GM18519 (cell line): Measurements from ENCODE around the gene KLF2.

Source experiments
- ATAC-seq: cut with Tn5 transposase; IDR thresholded peaks from one replicate; pipeline ENCODE4 v1.9.1; 2021; ENCODE audit warnings: mild to moderate bottlenecking, moderate library complexity; ENCODE audit not compliant: unreplicated experiment, low FRiP score

Gene KLF2

DNA sequence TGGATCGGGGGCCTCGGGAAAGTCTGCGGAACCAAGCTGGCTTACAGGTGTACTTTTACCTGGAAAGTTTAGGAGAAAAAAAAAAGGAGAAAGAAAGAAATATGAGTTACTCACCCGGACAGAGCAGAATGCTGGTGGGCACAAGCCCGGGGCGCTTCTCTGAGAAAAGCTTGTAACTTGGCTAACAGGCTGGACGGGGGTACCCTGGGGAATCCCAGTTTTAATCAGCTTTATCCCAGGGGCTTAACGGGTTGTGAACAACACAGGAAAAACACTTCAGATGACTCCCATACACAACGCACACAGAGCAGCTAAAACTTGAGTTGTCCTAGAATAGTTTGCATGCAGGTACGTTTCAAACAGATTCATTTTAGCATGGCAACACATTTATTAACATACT, 37.3 kb downstream of the KLF2 start:
- no peak for ATAC-seq

- no peak for ATAC-seq
Measured at GRCh38 chr19:16363133-16363851, 38.7 kb downstream of the KLF2 start.

DNA sequence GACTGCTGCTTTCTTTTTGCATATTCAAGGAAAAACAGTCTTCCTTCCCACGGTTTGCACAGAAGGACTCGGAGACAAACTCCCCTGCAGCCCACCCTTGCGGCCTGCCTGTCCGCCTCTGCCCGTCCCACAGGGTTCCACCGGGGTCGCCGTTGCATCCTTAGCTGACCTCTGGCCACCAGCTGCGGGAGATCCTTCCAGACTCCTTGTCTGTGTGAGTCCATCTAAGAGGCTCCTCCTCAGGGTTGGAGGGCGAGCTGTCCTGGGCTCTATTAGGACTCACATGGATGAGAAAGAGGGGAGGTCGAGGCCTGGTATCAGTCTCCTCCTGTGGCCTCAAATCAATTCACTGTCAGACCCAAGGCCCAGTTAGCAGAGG, 39.2 kb downstream of the KLF2 start:
- ATAC-seq = no peak

GRCh38 chr19:16364231-16364865, 39.7 kb downstream of the KLF2 start:
- no peak for ATAC-seq

DNA sequence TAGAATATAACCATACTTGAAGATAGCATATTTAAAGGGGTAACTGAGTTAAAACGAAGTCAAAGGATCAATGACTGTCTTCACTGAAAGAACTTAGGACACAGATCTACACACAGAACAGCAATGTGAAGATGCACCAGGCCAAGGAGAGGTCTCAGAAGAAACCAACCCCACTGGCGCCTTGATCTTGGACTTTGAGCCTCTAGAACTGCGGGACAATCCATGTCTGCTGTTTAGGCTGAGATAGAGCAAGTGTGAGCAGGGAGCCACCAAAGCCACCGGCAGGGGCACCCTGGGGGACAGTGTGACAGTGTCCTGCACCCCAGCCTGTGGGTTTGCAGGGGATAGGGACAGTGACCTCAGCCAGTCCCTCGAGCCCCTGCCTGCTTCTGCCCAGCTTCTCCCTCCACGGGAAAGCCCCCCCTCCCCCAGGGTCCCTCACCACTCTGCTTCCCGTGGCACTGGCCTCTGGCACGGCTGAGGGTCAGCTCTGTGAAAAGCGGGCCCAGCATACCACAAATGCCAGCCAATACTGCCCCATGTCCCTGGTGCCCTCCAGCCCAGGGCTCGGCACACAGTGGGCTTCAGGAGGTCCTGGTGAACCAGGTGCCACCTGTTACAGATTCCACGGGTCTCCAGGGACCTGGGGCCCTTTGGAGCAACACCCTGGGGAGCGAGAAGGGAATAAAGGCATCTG, 40.8 kb downstream of the KLF2 start:
- ATAC-seq = no peak

- ATAC-seq = no peak
Measured at GRCh38 chr19:16366056-16366432, 41.4 kb downstream of the KLF2 start.

DNA sequence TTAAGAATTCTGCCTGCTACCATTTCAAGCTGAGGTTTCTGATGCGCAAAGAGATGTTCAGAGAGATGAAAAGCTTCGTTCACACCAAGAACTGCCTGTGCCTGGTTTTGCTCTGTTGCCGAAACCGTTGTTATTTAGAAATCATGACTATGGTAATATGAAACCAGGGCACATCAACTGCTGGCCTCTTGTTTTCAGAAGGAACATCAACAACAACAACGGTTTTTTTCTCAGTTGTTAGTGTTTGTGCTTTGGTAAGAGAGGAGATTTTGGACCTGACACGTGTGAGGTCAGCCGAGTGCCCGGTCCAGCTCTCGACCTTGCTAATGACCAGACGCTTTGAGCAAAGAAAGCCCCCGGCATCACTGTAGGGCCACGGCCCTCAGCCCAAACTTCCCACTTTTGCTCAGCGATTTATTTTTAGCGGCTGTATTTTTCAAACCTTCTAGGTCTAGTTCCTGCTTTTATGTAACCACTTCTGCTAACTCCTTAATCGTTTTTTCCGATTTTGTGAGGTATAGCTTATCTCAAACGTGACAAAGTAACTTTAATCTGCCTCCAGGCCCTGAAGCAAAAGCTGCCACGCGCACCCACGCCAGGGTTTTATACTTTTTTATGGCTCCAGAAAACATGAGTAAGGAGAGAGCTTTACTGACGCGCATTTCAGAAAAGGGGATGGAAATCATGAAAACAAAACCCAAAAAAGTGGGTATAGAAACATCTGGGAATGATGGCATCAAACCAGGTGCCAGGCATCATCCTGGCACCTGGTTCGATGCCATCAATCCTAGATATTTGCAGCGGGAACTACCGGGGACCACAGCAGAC, 42.0 kb downstream of the KLF2 start:
- no peak for ATAC-seq

- no peak for ATAC-seq
Measured at GRCh38 chr19:16367261-16367683, 42.6 kb downstream of the KLF2 start.

DNA sequence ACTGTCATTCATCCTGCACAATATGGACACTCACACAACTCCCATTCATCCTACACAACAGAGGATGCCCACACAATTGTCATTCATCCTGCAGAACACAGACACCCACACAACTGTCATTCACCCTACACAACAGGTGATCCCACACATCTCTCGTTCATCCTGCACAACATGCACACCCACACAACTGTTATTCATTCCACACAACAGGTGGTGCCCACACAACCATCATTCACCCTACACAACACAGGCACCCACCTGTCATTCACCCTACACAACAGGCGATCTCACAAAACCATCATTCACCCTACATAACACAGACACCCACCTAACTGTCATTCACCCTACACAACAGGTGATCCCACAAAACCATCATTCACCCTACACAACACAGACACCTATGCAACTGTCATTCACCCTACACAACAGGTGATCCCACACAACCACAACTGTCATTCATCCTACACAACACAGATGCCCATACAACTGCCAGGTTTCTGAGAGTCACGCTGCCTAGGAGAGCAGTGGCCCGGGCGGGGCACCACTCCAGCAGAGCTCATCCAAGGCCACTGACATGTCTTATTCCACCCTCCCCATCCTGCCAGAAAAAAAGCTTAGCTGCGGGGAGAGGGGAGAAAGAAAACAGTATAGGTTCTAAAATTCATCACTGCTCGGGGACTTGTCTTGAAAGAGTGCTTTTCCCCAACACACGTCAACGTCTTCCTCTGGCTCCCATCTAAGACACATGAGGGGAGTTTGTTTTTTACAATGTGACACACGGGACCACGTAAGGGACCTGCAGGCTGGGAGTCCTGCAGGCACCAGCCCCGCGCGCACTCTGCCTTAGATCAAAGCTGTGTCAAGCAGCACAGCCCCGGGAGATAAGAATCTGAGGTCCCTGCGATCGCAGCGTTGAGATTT, 44.0 kb downstream of the KLF2 start:
- ATAC-seq = no peak

- ATAC-seq = no peak
Measured at GRCh38 chr19:16369306-16369663, 44.7 kb downstream of the KLF2 start.

DNA sequence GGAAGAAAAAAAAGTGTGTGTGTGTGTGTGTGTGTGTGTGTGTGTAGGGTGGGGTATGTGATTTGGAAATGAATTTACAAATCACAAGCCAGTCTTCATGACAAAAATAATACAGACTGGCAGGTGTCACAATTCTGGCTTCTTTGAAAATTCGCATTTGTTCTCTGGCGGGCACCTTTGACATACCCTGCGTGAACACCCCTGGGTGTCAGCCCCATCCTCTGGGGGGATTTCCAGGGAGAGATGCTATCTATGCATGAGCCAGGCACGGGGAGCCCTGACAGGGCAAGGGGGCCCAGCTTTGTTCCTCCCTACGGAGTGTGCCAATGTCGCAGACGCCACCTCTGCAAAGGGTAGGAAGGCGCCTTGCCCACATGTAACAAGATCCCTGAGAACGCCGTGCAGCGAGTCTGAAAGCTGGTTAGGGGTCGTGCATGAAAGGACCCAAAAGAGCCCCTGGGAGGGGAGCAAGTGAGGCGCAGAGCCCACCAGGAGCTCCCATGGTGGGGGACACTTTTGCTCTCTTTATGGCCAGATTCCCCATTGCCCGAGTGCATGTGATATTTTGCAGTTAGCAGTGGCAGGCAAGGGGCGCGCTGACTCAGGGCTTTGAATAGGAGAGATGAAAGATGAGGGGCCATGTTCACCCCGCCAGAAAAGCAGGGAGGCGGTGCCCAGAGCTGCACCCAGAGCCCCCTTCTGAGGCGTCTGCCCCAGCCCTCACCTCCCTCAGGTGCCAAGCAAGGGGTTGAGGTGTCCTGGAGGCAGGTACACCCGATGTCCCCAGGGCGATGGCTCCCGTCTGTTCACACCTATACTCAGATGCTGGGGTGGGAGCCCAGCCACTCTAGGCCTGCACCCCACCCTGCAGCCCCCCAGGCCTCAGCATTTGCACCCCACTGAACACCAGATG, 45.3 kb downstream of the KLF2 start:
- ATAC-seq = no peak

DNA sequence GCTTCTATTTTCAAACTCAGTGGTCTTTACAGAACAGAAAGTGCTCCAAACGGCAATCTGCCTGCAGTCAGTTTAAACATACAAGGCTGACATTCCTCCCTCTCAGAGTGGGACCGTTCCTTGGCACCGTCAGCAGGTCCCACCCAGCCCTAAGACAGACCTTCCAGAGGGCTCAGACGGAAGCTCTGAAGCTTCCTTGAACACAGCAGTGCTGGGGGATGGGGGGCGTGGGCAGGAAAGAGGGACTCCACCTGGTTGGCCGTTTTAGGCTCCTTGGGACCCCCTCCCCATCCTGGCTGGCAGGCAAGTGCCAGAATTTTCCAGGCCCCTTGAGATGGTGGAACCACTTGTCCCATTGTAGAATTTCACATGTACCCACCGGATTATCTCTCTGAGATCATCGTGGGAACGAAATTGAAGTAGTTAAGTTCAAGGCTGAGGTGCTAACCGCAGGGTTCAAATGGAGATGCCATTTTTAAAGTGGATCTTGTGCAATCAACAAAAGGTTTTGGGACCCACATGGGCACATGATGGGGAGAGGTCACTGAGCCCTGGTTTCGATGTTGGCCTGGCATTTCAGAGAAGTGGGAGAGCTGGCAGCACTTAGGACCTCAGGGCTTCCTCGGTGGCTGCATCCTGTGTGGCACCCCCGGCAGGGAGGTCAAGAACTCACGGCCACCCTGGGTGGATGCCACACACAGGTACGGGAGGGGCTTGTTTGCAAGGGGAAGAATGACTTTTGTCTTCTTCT, 46.2 kb downstream of the KLF2 start:
- no peak for ATAC-seq

DNA sequence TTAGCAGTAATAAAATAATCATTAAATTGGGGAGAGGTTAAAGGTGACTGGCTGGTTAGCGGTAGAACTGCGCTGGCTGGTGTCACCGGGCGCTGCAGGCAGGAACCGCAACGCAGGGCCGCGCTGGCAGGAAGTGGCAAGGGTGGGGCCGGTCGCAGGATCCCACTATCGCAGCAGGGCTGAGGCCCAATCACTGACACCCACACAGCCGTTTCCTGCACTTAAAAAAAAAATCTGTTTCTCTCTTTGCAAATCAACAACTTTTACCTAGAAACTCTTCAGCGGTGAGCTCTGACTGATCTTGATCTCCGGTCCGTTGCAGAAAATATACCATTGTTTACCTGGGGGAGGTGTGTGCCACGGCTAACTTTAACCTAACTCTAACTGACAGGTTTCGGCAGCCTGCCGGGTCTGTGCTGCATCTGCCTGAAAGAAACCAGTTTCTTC, 46.9 kb downstream of the KLF2 start:
- peak; percentile 32 for ATAC-seq

DNA sequence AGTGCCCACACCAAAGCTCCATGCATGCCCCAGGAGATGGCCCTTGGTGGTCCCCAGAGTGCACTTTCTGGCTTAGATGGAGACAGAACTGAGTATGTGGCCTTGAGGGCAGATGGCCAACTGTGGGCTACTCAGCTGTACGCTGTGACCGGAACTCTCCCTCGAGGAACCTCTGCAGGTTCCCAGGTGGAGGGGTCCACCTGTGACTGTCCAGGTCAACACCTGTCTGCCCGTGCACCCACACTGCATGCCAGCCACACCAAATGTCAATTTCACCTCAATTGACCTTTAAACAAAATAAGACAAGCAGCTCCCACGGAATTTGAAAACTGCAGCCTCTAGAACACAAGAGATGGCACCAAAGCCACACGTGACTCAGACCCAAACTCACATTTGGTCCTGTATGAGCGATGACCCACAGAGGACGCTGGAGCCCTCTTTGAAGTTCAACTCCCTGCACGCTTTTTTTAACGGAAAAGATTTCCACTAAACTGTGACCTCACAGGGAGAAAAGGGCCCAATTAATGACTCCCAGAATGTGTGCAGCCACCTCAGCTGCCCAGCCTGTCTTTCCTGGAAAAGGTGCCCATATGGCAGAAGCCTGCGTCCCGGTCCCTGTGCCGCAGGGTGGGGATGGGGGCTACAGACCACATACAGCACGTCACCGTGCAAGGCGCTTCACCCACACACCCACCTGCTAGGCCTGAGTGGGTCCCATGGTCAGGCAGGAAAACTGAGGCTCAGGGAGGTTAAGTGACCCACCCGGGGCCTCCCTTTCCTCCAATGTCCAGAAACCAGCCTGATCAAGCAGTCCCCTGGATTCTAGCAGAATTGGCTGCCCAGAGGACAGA, 47.7 kb downstream of the KLF2 start:
- ATAC-seq = no peak

GRCh38 chr19:16373079-16373478, 48.5 kb downstream of the KLF2 start:
- ATAC-seq = no peak

DNA sequence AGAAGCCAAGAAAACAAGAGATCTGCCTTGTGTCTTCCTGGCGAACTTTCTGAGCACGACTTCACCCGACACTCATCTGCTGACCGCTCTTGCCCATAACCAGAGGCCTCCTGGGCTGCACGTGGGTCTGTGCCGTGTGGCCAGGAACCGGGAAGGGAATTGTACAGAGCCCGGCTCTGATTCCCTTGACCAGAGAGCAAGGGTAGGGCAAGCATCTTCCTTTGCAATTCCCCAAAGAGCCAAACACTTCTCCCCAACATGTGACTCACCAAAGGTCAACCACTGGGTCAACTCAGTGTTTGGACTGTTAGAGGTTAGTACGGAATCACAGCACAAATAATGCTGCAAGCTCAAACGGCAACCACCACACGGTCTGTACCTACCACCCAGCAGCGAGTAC, 48.9 kb downstream of the KLF2 start:
- no peak for ATAC-seq

- ATAC-seq = no peak
Measured at GRCh38 chr19:16373989-16374388, 49.4 kb downstream of the KLF2 start.
